ENCODE results near the gene CD180. TPM values are rescaled to one million over a fixed set of nuclear protein-coding genes. Genes with fewer than 3 reads are reported as not detected.

Gene CD180
- total RNA-seq, 6 experiments from 2014 or later, result 0.44 to 3.3 (median 0.67) TPM

- peak in 1 of 3 donors; percentile 19 for DNase-seq
- no peak for ATAC-seq
- no peaks in the 10 kb centered on the region for H3K9me3 ChIP-seq
- no peak overlapping the region for H3K4me3 ChIP-seq
- peaks cover 0 to 32% (median 16%) of the 10 kb centered on the region in 4 donors for H3K36me3 ChIP-seq
- no peaks in the 10 kb centered on the region for H3K4me1 ChIP-seq
- H3K27me3 ChIP-seq, result no peaks in the 10 kb centered on the region
- 99% methylated on average over 18 of the region's 44 CpGs for WGBS (ENCODE audit: insufficient coverage, low coverage, low lambda C conversion rate, missing lambda C conversion rate)
- TF ChIP-seq CTCF (IDR thresholded peaks at IDR 0.05), result no peak
- TF ChIP-seq POLR2A (IDR thresholded peaks at IDR 0.05), result no peak
- intact Hi-C loops (cut with DNase I), result no loop called here
- H3K27ac ChIP-seq, result no peak overlapping the region
Observed at GRCh38 chr5:67163231-67163756, 33.3 kb downstream of the CD180 start.

DNA sequence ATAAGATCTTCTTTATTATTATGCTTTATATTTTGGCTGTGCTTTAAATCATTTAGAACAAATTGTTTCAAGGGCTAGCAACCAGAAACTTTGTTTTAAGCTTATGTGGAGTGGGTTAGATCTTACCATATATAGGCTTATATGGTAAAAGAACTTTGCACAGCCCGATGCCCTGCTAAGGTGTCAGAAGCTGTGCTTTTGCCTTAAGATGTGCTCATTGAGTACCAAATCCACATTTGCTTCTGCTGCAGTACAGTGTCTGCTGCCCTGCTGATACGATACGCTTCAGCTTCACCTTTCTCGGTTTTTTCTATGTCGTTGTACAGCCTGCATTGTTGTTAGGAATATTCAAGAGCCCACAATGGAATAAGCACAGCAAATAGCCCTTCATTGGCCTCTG, 34.8 kb downstream of the CD180 start:
- no peak overlapping the region for H3K27ac ChIP-seq
- no peak overlapping the region for H3K4me3 ChIP-seq
- intact Hi-C loops (cut with DNase I), result no loop called here
- WGBS (ENCODE audit: insufficient coverage, low coverage, low lambda C conversion rate, missing lambda C conversion rate), result 87% methylated on average over 5 of the region's 5 CpGs
- H3K9me3 ChIP-seq, result no peaks in the 10 kb centered on the region
- ATAC-seq (no peak), DNase-seq (no peak)
- no peaks in the 10 kb centered on the region for H3K4me1 ChIP-seq
- no peaks in the 10 kb centered on the region for H3K27me3 ChIP-seq
- no peak for TF ChIP-seq POLR2A (IDR thresholded peaks at IDR 0.05)
- no peak for TF ChIP-seq CTCF (IDR thresholded peaks at IDR 0.05)
- peaks cover 0 to 32% (median 16%) of the 10 kb centered on the region in 4 donors for H3K36me3 ChIP-seq

- DNase-seq, result no peak
- Histone ChIP-seq H3K4me1 (no peaks in the 10 kb centered on the region), H3K27me3 (no peaks in the 10 kb centered on the region), H3K27ac (no peak overlapping the region), H3K4me3 (no peak overlapping the region), H3K9me3 (no peaks in the 10 kb centered on the region), H3K36me3 (peaks cover 0 to 32% (median 16%) of the 10 kb centered on the region in 4 donors)
- TF ChIP-seq CTCF (IDR thresholded peaks at IDR 0.05) (no peak), POLR2A (IDR thresholded peaks at IDR 0.05) (no peak)
- intact Hi-C loops (cut with DNase I), result no loop called here
- 77% methylated on average over 3 of the region's 3 CpGs for WGBS (ENCODE audit: insufficient coverage, low coverage, low lambda C conversion rate, missing lambda C conversion rate)
- no peak for ATAC-seq
Observed at GRCh38 chr5:67160985-67161384, 35.6 kb downstream of the CD180 start.

GRCh38 chr5:67160272-67160671, 36.3 kb downstream of the CD180 start:
- no peaks in the 10 kb centered on the region for H3K27me3 ChIP-seq
- no peaks in the 10 kb centered on the region for H3K9me3 ChIP-seq
- no peak for ATAC-seq
- no peak for DNase-seq
- WGBS (ENCODE audit: insufficient coverage, low coverage, low lambda C conversion rate, missing lambda C conversion rate), result 97% methylated on average over 3 of the region's 3 CpGs
- H3K36me3 ChIP-seq, result peaks cover 0 to 32% (median 16%) of the 10 kb centered on the region in 4 donors
- H3K4me1 ChIP-seq, result no peaks in the 10 kb centered on the region
- H3K27ac ChIP-seq, result no peak overlapping the region
- TF ChIP-seq CTCF (IDR thresholded peaks at IDR 0.05) (no peak), POLR2A (IDR thresholded peaks at IDR 0.05) (no peak)
- no peak overlapping the region for H3K4me3 ChIP-seq
- intact Hi-C loops (cut with DNase I), result no loop called here

Data from right lobe of liver (tissue), 6 donors.